HUES6 (cell line): ENCODE data around the gene PLXDC2.

ENCODE experiments used
- H3K27ac ChIP-seq: 2 replicates; pipeline ENCODE4 v1.7.0; 2013; ENCODE audit warnings: low read depth, mild to moderate bottlenecking, low read length, inconsistent platforms
- H3K27me3 ChIP-seq: 2 replicates; pipeline ENCODE4 v1.6.1; 2013; ENCODE audit warnings: low read length; ENCODE audit not compliant: control insufficient read depth, insufficient read depth
- H3K36me3 ChIP-seq: 2 replicates; pipeline ENCODE4 v1.6.1; 2013; ENCODE audit warnings: low read length; ENCODE audit not compliant: control insufficient read depth, insufficient read depth
- H3K4me1 ChIP-seq: 2 replicates; pipeline ENCODE4 v1.6.1; 2013; ENCODE audit warnings: low read length; ENCODE audit not compliant: control insufficient read depth, insufficient read depth
- H3K4me3 ChIP-seq: 2 replicates; pipeline ENCODE4 v1.5.1; 2013; ENCODE audit warnings: low read depth, low read length
- H3K9ac ChIP-seq: one replicate; pipeline ENCODE4 v1.6.1; 2013; ENCODE audit warnings: mild to moderate bottlenecking, low read length
- H3K9me3 ChIP-seq: 2 replicates; pipeline ENCODE4 v1.6.1; 2013; ENCODE audit warnings: low read depth, low read length; ENCODE audit not compliant: control insufficient read depth, insufficient read depth

Gene PLXDC2

GRCh38 chr10:20048161-20048560, 231.9 kb downstream of the PLXDC2 start:
- Histone ChIP-seq H3K4me1 (no peaks in the 10 kb centered on the region), H3K9ac (no peak overlapping the region), H3K27ac (no peak overlapping the region), H3K27me3 (no peaks in the 10 kb centered on the region), H3K9me3 (peaks cover 4% of the 10 kb centered on the region; the same call in 1 of the 2 replicates), H3K4me3 (no peak overlapping the region), H3K36me3 (peaks cover 20% of the 10 kb centered on the region)

- Histone ChIP-seq H3K4me3 (no peak overlapping the region), H3K36me3 (no peaks in the 10 kb centered on the region; the same call in 1 of the 2 replicates), H3K27ac (no peak overlapping the region), H3K4me1 (no peaks in the 10 kb centered on the region), H3K9me3 (peaks cover 5% of the 10 kb centered on the region; the same call in 1 of the 2 replicates), H3K9ac (no peak overlapping the region), H3K27me3 (no peaks in the 10 kb centered on the region)
These were observed 241.9 kb downstream of the PLXDC2 start for GRCh38 chr10:20058135-20058534.

- H3K27me3 ChIP-seq = no peaks in the 10 kb centered on the region
- no peaks in the 10 kb centered on the region for H3K4me1 ChIP-seq
- no peak overlapping the region for H3K27ac ChIP-seq
- H3K4me3 ChIP-seq = no peak overlapping the region
- no peaks in the 10 kb centered on the region; the same call in 1 of the 2 replicates for H3K36me3 ChIP-seq
- no peak overlapping the region for H3K9ac ChIP-seq
- peaks cover 5% of the 10 kb centered on the region; the same call in 1 of the 2 replicates for H3K9me3 ChIP-seq
These were observed 243.0 kb downstream of the PLXDC2 start for GRCh38 chr10:20059084-20059835.

GRCh38 chr10:20065814-20066213, 249.6 kb downstream of the PLXDC2 start:
- H3K4me1 ChIP-seq = no peaks in the 10 kb centered on the region
- peaks cover 2% of the 10 kb centered on the region; the same call in 1 of the 2 replicates for H3K36me3 ChIP-seq

GRCh38 chr10:20073167-20073566, 256.9 kb downstream of the PLXDC2 start:
- peaks cover 6% of the 10 kb centered on the region for H3K9me3 ChIP-seq
- H3K4me1 ChIP-seq = peaks cover 7% of the 10 kb centered on the region; the same call in 1 of the 2 replicates
- no peak overlapping the region for H3K9ac ChIP-seq
- no peaks in the 10 kb centered on the region for H3K27me3 ChIP-seq
- no peak overlapping the region for H3K4me3 ChIP-seq
- H3K27ac ChIP-seq = no peak overlapping the region
- H3K36me3 ChIP-seq = peaks cover 10% of the 10 kb centered on the region; the same call in 1 of the 2 replicates

More at GRCh38 chr10:20065814-20066213, 249.6 kb downstream of the PLXDC2 start:
- Histone ChIP-seq H3K4me3 (no peak overlapping the region), H3K9me3 (peaks cover 6% of the 10 kb centered on the region; the same call in 1 of the 2 replicates), H3K9ac (no peak overlapping the region), H3K27ac (no peak overlapping the region), H3K27me3 (no peaks in the 10 kb centered on the region)

- H3K9me3 ChIP-seq = peaks cover 6% of the 10 kb centered on the region
- no peak overlapping the region for H3K4me3 ChIP-seq
- no peak overlapping the region for H3K27ac ChIP-seq
- no peak overlapping the region for H3K9ac ChIP-seq
- peaks cover 9% of the 10 kb centered on the region; the same call in 1 of the 2 replicates for H3K36me3 ChIP-seq
- no peaks in the 10 kb centered on the region for H3K27me3 ChIP-seq
- H3K4me1 ChIP-seq = peaks cover 7% of the 10 kb centered on the region; the same call in 1 of the 2 replicates
These were observed 259.5 kb downstream of the PLXDC2 start for GRCh38 chr10:20075713-20076112.

GRCh38 chr10:20084451-20084850, 268.2 kb downstream of the PLXDC2 start:
- Histone ChIP-seq H3K27ac (no peak overlapping the region), H3K27me3 (no peaks in the 10 kb centered on the region), H3K9ac (no peak overlapping the region), H3K36me3 (no peaks in the 10 kb centered on the region), H3K4me3 (no peak overlapping the region), H3K9me3 (no peaks in the 10 kb centered on the region), H3K4me1 (peaks cover 3% of the 10 kb centered on the region; the same call in 1 of the 2 replicates)

GRCh38 chr10:20085115-20085514, 268.9 kb downstream of the PLXDC2 start:
- Histone ChIP-seq H3K27ac (no peak overlapping the region), H3K9ac (no peak overlapping the region), H3K4me1 (peaks cover 3% of the 10 kb centered on the region; the same call in 1 of the 2 replicates), H3K36me3 (no peaks in the 10 kb centered on the region), H3K4me3 (no peak overlapping the region), H3K27me3 (no peaks in the 10 kb centered on the region), H3K9me3 (no peaks in the 10 kb centered on the region)

GRCh38 chr10:20087353-20087752, 271.1 kb downstream of the PLXDC2 start:
- Histone ChIP-seq H3K36me3 (no peaks in the 10 kb centered on the region), H3K9me3 (no peaks in the 10 kb centered on the region), H3K4me1 (peaks cover 3% of the 10 kb centered on the region; the same call in 1 of the 2 replicates), H3K4me3 (no peak overlapping the region), H3K9ac (no peak overlapping the region), H3K27me3 (no peaks in the 10 kb centered on the region), H3K27ac (no peak overlapping the region)

- no peak overlapping the region for H3K9ac ChIP-seq
These were observed 271.9 kb downstream of the PLXDC2 start for GRCh38 chr10:20088061-20088701.

GRCh38 chr10:20089879-20090278, 273.6 kb downstream of the PLXDC2 start:
- Histone ChIP-seq H3K27me3 (no peaks in the 10 kb centered on the region), H3K9me3 (peaks cover 2% of the 10 kb centered on the region; the same call in 1 of the 2 replicates), H3K4me3 (no peak overlapping the region), H3K4me1 (no peaks in the 10 kb centered on the region), H3K36me3 (no peaks in the 10 kb centered on the region), H3K9ac (no peak overlapping the region), H3K27ac (no peak overlapping the region)

More at GRCh38 chr10:20088061-20088701, 271.9 kb downstream of the PLXDC2 start:
- no peaks in the 10 kb centered on the region for H3K36me3 ChIP-seq
- H3K27me3 ChIP-seq = no peaks in the 10 kb centered on the region
- H3K4me1 ChIP-seq = peaks cover 3% of the 10 kb centered on the region; the same call in 1 of the 2 replicates
- peaks cover 2% of the 10 kb centered on the region; the same call in 1 of the 2 replicates for H3K9me3 ChIP-seq
- H3K4me3 ChIP-seq = no peak overlapping the region
- H3K27ac ChIP-seq = no peak overlapping the region
